Omental fat pad (tissue), 4 donors: ENCODE results near the gene RTRAF. TPM values are rescaled to one million over a fixed set of nuclear protein-coding genes. Genes with fewer than 3 reads are reported as not detected.

Experiments
- ATAC-seq: fragments of 150-250 bp; one replicate; pipeline ENCODE4 v1.9.1; 2016; ENCODE audit warnings: mild to moderate bottlenecking, moderate library complexity; ENCODE audit not compliant: low FRiP score
- DNase-seq: peaks from one replicate; pipeline ENCODE4 v3.0.0-alpha.2; 2019; ENCODE audit warnings: low spot score
- CTCF ChIP-seq, 3 donors: fragments of 450-650 bp; IDR thresholded peaks; one replicate each; pipeline ENCODE4 v1.5.1; 2016 to 2017; ENCODE audit warnings: antibody characterized with exemption in 3 of 3, mild to moderate bottlenecking in 3 of 3, moderate library complexity in 2 of 3
- total RNA-seq, 4 donors: library from RNA; depleted of rRNA; stranded (reverse); fragments of >200 nt; gene quantifications; one replicate each; pipeline ENCODE4 v1.1.0, GENCODE V29; 2016

Gene RTRAF
- total RNA-seq, 4 donors from 2014 or later = 63.8 to 84.6 (median 71.6) TPM

GRCh38 chr14:51954657-51955056 is 34.7 kb upstream of the RTRAF start:
- TF ChIP-seq CTCF (IDR thresholded peaks at IDR 0.05) = no peak
- DNase-seq (no peak), ATAC-seq (no peak)

- DNase-seq (no peak), ATAC-seq (no peak)
- no peak for TF ChIP-seq CTCF (IDR thresholded peaks at IDR 0.05)
Observed at GRCh38 chr14:51957950-51958349, 31.4 kb upstream of the RTRAF start.

DNA sequence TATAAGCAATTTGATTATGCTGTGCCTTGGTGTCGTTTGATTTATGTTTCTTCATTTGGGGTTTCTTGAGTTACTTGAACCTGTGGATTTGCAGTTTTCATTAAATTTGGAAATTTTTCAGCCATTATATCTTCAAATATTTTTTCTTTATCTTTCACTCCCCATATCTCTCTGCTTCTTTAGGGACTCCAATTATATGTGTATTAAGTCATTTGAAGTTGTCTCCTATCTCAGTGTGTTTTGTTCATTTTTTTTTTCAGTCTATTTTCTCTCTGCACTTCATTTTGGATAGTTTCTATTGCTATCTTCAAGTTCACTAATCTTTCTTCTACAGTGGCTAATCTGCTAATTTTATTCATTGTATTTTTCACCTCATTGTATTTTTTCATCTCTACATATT is 29.4 kb upstream of the RTRAF start:
- TF ChIP-seq CTCF (IDR thresholded peaks at IDR 0.05) = no peak
- DNase-seq (no peak), ATAC-seq (no peak)

DNA sequence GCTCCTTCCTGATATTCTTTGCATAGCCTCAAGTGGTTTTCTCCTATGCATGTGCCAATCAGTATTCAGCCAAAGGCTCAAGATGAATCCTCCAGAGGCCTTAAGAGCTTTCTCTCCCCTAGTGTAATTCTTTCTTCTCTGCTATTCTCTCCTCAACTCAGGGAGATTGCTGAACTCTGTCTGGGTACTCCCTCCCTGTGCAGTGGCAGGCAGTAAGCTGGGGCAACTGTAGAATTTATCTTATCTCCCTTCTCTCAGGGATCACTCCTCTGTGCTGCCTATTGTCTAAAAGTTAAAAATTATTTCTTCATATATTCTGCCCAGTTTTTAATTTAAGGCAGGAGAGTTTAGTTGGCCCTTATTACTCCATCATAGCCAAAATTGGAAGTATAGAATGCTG is 28.5 kb upstream of the RTRAF start:
- no peak for DNase-seq
- no peak for ATAC-seq
- no peak for TF ChIP-seq CTCF (IDR thresholded peaks at IDR 0.05)

GRCh38 chr14:51962711-51963110 is 26.6 kb upstream of the RTRAF start:
- no peak for DNase-seq
- ATAC-seq = no peak
- no peak for TF ChIP-seq CTCF (IDR thresholded peaks at IDR 0.05)

DNA sequence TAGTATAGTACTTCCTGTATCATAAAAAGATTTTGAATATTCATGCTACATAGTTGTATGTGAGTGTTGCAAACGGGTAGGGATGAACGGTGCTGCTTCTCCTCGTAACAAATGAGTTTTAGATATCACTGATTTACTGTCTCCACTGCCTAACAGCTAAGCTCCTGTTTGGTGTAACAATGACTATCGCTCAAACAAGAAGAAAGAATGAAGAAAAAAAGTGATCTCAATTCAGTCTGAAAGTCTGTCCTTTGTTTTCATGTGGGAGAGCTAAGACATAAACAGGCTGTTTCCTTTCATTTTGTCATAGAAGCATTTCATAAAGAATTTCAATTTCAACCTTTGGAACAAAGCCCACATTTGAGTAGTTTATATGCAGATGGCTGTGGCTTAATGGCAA is 26.1 kb upstream of the RTRAF start:
- DNase-seq = no peak
- TF ChIP-seq CTCF (IDR thresholded peaks at IDR 0.05) = no peak
- ATAC-seq = no peak

DNA sequence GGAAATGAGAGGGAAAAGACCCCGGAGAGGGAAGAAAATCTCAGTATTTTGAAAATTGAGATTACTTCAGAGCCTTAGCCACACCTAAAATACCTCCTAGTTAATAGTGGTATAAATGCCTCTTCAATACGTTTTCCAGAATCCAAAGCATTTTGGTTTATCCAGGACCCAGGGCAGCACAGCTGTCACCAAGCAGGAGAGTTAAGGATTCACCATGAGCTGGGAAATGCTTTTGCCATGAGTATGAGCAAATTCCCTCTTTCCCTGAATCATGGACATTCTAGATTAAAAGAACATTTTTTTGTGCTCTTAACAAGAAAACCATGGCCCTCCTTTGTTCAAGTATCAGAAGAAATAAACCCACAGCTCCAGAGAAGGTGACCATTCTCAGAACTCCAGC is 21.8 kb upstream of the RTRAF start:
- ATAC-seq (no peak), DNase-seq (no peak)
- no peak for TF ChIP-seq CTCF (IDR thresholded peaks at IDR 0.05)
